Panc1 (cell line): Measurements from ENCODE around the gene ARHGEF26. TPM values are rescaled to one million over a fixed set of nuclear protein-coding genes. Genes with fewer than 3 reads are reported as not detected.

ENCODE experiments used
- ATAC-seq: fragments of 200-7000 bp; cut with Tn5 transposase; 2 replicates; pipeline ENCODE4 v1.9.1; 2020; ENCODE audit warnings: mild to moderate bottlenecking, moderate library complexity
- BruUV-seq: library from RNA; stranded (reverse); fragments of 400-500 nt; replicated peaks from 2 replicates; lab custom pipeline; 2021; lab: Mats Ljungman, UMichigan
- CTCF ChIA-PET: fragments of 300-600 bp; sonication (Branson Sonifier 250); formaldehyde crosslinking; loops from one replicate; lab custom pipeline; 2022; ENCODE audit warnings: antibody characterized with exemption; lab: Charles Lee
- POLR2A ChIA-PET: fragments of 300-600 bp; sonication (Branson Sonifier 250); formaldehyde crosslinking; loops from one replicate; lab custom pipeline; 2022; ENCODE audit warnings: antibody characterized with exemption; lab: Charles Lee
- DNase-seq: peaks from one replicate; pipeline ENCODE4 v3.0.0-alpha.2; 2010; ENCODE audit warnings: low read depth, low spot score
- H3K27ac ChIP-seq: 2 replicates; pipeline ENCODE4 v1.5.1; 2011; ENCODE audit warnings: mild to moderate bottlenecking, low read length, inconsistent platforms
- H3K27me3 ChIP-seq: fragments of 200-500 bp; sonication (Bioruptor generic); 2 replicates; pipeline ENCODE4 v1.6.0; 2014; ENCODE audit warnings: low read length, inconsistent platforms; ENCODE audit not compliant: control insufficient read depth, insufficient read depth
- H3K36me3 ChIP-seq: fragments of 200-500 bp; sonication (Bioruptor generic); 2 replicates; pipeline ENCODE4 v1.5.1; 2014; ENCODE audit warnings: inconsistent platforms, mild to moderate bottlenecking, low read length, moderate library complexity; ENCODE audit not compliant: control insufficient read depth, insufficient read depth
- H3K4me1 ChIP-seq: 2 replicates; pipeline ENCODE4 v1.5.1; 2011; ENCODE audit warnings: inconsistent platforms, mild to moderate bottlenecking, low read length, moderate library complexity; ENCODE audit not compliant: control insufficient read depth, insufficient read depth
- H3K4me3 ChIP-seq, 2 experiments: 2 replicates each; pipeline ENCODE4 v1.5.1; 2011 to 2012; ENCODE audit warnings: low read depth in 2 of 2, low read length in 2 of 2, mild to moderate bottlenecking in 2 of 2, inconsistent platforms in 1 of 2, moderate library complexity in 1 of 2
- H3K9me3 ChIP-seq: fragments of 200-500 bp; sonication (Bioruptor generic); 2 replicates; pipeline ENCODE4 v1.5.1; 2014; ENCODE audit warnings: low read depth, mild to moderate bottlenecking, inconsistent platforms, low read length, moderate library complexity; ENCODE audit not compliant: control insufficient read depth, insufficient read depth
- POLR2AphosphoS5 ChIP-seq: IDR thresholded peaks from 2 replicates; pipeline ENCODE4 v1.6.1; 2012; ENCODE audit warnings: mild to moderate bottlenecking, low read depth, low read length, moderate library complexity
- SIN3A ChIP-seq: IDR thresholded peaks from 2 replicates; pipeline ENCODE4 v1.6.1; 2012; ENCODE audit warnings: low read depth, mild to moderate bottlenecking, low read length, moderate library complexity, borderline replicate concordance; ENCODE audit not compliant: insufficient read depth
- TCF7L2 ChIP-seq: IDR thresholded peaks from 2 replicates; pipeline ENCODE4 v1.6.1; 2011; ENCODE audit warnings: mild to moderate bottlenecking, low read depth, low read length, inconsistent platforms
- in situ Hi-C: cut with HindIII; loops from 2 replicates; pipeline ENCODE4 v1.10.0; 2016; ENCODE audit warnings: low sequenced_read_pairs, low pct_unique_long_range_greater_than_20kb
- intact Hi-C: fragments of 100-400 bp; cut with micrococcal nuclease; formaldehyde crosslinking; loops from one replicate; pipeline ENCODE4 v1.10.0; 2022; ENCODE audit not compliant: unreplicated experiment
- total RNA-seq: library from RNA; stranded (reverse); gene quantifications from one replicate; pipeline ENCODE4 v1.2.1, GENCODE V29; 2021; ENCODE audit not compliant: unreplicated experiment
- TF ChIP-seq, protein P1 (sequence below): fragments of 450-650 bp; IDR thresholded peaks from 2 replicates; pipeline ENCODE4 v1.5.1; 2017; ENCODE audit warnings: mild to moderate bottlenecking
- TF ChIP-seq, protein P2 (sequence below), 2 experiments: IDR thresholded peaks; 2 replicates each; pipeline ENCODE4 v1.6.1; 2011 to 2012; ENCODE audit warnings: low read depth in 2 of 2, control low read depth in 1 of 2, low read length in 1 of 2, mild to moderate bottlenecking in 1 of 2, moderate library complexity in 1 of 2; ENCODE audit not compliant: insufficient read depth in 1 of 2

ARHGEF26 gene
- total RNA-seq, 1 experiment from 2014 or later, result 2.0 TPM

DNA sequence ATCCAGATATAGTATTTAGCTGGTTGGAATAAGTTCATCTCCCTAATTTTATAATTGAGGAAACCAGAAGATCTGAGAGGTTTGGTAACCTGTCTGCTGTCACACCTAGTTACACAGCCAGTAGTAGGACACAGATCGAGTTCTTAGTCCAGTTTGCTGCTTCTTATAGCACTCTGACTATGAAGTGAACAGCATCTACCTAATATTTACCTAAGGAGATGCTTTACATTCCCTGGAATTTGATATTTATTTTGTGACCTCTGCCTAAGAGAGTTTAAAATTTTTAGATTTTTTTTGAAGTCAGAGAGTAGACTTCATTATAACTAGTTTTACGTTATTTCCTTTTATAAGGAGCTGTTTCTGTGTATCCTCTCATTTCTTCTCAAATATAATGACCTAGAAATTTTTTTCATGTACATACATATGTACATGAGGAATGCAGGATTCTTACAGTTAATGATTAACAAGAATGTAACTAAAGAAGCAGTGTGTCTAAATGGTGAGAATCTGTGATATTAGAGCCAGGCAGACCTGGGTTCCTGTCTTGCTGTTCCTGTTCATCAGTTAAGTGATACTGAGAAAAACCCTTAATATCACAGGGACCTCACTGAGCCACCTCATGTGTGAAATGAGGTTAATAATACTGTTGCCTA is 4.3 kb downstream of the ARHGEF26 start:
- no peaks in the 10 kb centered on the region; the same call in 1 of the 2 replicates for H3K36me3 ChIP-seq
- H3K4me1 ChIP-seq, result peaks cover 6% of the 10 kb centered on the region; the same call in 1 of the 2 replicates
- POLR2A ChIA-PET, result no interaction called here
- ATAC-seq, result no peak
- no peak for DNase-seq
- no peak overlapping the region for H3K4me3 ChIP-seq
- TF ChIP-seq SIN3A (no peak), POLR2AphosphoS5 (no peak), TCF7L2 (no peak)
- TF ChIP-seq, protein P1, sequence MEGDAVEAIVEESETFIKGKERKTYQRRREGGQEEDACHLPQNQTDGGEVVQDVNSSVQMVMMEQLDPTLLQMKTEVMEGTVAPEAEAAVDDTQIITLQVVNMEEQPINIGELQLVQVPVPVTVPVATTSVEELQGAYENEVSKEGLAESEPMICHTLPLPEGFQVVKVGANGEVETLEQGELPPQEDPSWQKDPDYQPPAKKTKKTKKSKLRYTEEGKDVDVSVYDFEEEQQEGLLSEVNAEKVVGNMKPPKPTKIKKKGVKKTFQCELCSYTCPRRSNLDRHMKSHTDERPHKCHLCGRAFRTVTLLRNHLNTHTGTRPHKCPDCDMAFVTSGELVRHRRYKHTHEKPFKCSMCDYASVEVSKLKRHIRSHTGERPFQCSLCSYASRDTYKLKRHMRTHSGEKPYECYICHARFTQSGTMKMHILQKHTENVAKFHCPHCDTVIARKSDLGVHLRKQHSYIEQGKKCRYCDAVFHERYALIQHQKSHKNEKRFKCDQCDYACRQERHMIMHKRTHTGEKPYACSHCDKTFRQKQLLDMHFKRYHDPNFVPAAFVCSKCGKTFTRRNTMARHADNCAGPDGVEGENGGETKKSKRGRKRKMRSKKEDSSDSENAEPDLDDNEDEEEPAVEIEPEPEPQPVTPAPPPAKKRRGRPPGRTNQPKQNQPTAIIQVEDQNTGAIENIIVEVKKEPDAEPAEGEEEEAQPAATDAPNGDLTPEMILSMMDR, result no peak
- TF ChIP-seq, protein P2, sequence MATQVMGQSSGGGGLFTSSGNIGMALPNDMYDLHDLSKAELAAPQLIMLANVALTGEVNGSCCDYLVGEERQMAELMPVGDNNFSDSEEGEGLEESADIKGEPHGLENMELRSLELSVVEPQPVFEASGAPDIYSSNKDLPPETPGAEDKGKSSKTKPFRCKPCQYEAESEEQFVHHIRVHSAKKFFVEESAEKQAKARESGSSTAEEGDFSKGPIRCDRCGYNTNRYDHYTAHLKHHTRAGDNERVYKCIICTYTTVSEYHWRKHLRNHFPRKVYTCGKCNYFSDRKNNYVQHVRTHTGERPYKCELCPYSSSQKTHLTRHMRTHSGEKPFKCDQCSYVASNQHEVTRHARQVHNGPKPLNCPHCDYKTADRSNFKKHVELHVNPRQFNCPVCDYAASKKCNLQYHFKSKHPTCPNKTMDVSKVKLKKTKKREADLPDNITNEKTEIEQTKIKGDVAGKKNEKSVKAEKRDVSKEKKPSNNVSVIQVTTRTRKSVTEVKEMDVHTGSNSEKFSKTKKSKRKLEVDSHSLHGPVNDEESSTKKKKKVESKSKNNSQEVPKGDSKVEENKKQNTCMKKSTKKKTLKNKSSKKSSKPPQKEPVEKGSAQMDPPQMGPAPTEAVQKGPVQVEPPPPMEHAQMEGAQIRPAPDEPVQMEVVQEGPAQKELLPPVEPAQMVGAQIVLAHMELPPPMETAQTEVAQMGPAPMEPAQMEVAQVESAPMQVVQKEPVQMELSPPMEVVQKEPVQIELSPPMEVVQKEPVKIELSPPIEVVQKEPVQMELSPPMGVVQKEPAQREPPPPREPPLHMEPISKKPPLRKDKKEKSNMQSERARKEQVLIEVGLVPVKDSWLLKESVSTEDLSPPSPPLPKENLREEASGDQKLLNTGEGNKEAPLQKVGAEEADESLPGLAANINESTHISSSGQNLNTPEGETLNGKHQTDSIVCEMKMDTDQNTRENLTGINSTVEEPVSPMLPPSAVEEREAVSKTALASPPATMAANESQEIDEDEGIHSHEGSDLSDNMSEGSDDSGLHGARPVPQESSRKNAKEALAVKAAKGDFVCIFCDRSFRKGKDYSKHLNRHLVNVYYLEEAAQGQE (IDR thresholded peaks at IDR 0.05; ENCODE audit: insufficient read depth in 1 of 2, low read depth in 2 of 2, low read length in 1 of 2), result no peak
- no peak overlapping the region for H3K27ac ChIP-seq
- no peaks in the 10 kb centered on the region for H3K9me3 ChIP-seq
- intact Hi-C loops (loop anchor here (10.0 kb wide), 1 partner anchor 119 kb away; no protein-coding TSS in a partner anchor), in situ Hi-C loops (no loop called here)
- CTCF ChIA-PET, result no interaction called here
- H3K27me3 ChIP-seq, result peaks cover 11% of the 10 kb centered on the region
- no TSS peak for BruUV-seq

DNA sequence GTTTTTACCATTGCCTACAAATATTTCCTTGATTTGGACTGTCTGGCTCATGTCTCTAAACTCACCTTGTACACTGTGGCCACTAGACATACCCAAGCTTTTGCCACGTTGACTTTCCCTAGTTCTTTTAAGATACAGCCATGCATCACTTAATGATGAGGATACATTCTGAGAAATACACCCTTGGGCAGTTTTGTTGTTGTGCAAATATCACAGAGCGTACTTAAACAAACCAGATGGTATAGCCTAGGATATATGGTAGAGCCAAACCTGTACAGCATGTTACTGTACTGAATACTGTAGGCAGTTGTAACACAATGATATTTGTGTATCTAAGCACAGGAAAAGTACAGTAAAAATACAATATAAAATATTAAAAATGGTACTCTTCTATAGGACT is 5.5 kb downstream of the ARHGEF26 start:
- in situ Hi-C loops, result no loop called here
- TF ChIP-seq TCF7L2 (no peak), SIN3A (no peak), POLR2AphosphoS5 (no peak)
- TF ChIP-seq, protein P1, result no peak
- TF ChIP-seq, protein P2 (IDR thresholded peaks at IDR 0.05; ENCODE audit: insufficient read depth in 1 of 2, low read depth in 2 of 2, low read length in 1 of 2), result no peak
- Histone ChIP-seq H3K4me3 (no peak overlapping the region), H3K27ac (no peak overlapping the region), H3K27me3 (peaks cover 9% of the 10 kb centered on the region), H3K36me3 (no peaks in the 10 kb centered on the region), H3K4me1 (peaks cover 6% of the 10 kb centered on the region; the same call in 1 of the 2 replicates), H3K9me3 (no peaks in the 10 kb centered on the region)
- DNase-seq (no peak), ATAC-seq (no peak)
- BruUV-seq, result no TSS peak
- ChIA-PET CTCF (no interaction called here), POLR2A (no interaction called here)
- intact Hi-C loops, result loop anchor here (10.0 kb wide), 1 partner anchor 118 kb away; no protein-coding TSS in a partner anchor
